ENCODE measurements around the gene METTL24.
"Not testable (repeated sequence)": the region's sequence is repeated elsewhere in the genome, so short reads cannot be mapped to it uniquely, and the experiment has no call there.

METTL24 gene

GRCh38 chr6:110246378-110246777 is 111.8 kb downstream of the METTL24 start:
- no peaks in the 10 kb centered on the region for H3K27me3 ChIP-seq (ENCODE audit: control insufficient read depth, insufficient read depth, low read length)
- H3K4me2 ChIP-seq (ENCODE audit: low read length): no peak overlapping the region
- H3K4me1 ChIP-seq (ENCODE audit: control insufficient read depth, insufficient read depth, low read length): no peaks in the 10 kb centered on the region
- H3K9me3 ChIP-seq (replicated peaks; ENCODE audit: low read length): no peaks in the 10 kb centered on the region
- H3K36me3 ChIP-seq (ENCODE audit: insufficient read depth, low read length): no peaks in the 10 kb centered on the region
- H3K9ac ChIP-seq (ENCODE audit: low read depth, low read length): no peak overlapping the region
- H3K4me3 ChIP-seq (ENCODE audit: low read length): no peak overlapping the region

- H3K4me2 ChIP-seq (ENCODE audit: low read length); H3K4me1 ChIP-seq (ENCODE audit: control insufficient read depth, insufficient read depth, low read length); H3K27me3 ChIP-seq (ENCODE audit: control insufficient read depth, insufficient read depth, low read length); H3K9ac ChIP-seq (ENCODE audit: low read depth, low read length); H3K9me3 ChIP-seq (replicated peaks; ENCODE audit: low read length); H3K4me3 ChIP-seq (ENCODE audit: low read length); H3K36me3 ChIP-seq (ENCODE audit: insufficient read depth, low read length): not testable (repeated sequence)
Observed at GRCh38 chr6:110244621-110245020, 113.5 kb downstream of the METTL24 start.

DNA sequence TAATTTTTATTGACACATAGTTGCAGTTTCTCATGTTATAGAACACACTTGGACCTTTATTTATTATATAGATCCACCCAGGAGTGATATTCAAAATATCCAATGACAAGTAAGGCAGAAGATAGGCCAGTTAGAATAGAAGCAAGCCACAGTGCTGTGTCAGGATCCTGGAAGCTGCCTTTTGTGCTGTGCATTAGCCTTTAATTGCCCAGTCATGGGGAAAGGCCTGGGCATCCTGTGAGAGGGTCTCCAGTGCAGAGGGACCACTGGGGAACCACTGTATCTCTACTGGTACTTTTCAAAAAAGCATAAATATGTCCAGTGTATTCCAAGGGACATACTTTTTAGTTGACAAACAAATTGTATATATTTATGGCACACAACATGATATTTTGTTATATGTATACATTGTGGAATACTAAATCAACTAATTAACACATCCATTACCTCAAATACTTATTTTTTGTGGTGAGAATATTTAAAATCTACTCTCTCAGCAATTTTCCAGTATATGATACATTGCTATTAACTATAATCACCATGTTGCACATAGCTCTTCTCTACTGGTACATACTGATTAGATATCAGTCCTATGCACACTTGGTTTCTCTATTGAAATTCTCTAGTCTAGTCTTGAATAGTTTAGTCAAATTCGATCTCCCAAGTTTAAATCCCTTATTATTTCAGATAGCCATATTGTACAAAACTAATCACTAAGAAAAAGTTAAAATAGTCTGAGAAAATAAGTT is 118.4 kb downstream of the METTL24 start:
- Histone ChIP-seq H3K9me3 (replicated peaks; ENCODE audit: low read length) (no peaks in the 10 kb centered on the region), H3K4me3 (ENCODE audit: low read length) (no peak overlapping the region), H3K36me3 (ENCODE audit: insufficient read depth, low read length) (peaks cover 4% of the 10 kb centered on the region), H3K4me1 (ENCODE audit: control insufficient read depth, insufficient read depth, low read length) (no peaks in the 10 kb centered on the region), H3K9ac (ENCODE audit: low read depth, low read length) (no peak overlapping the region), H3K27me3 (ENCODE audit: control insufficient read depth, insufficient read depth, low read length) (no peaks in the 10 kb centered on the region), H3K4me2 (ENCODE audit: low read length) (no peak overlapping the region)

GRCh38 chr6:110236007-110236406 is 122.1 kb downstream of the METTL24 start:
- not testable (repeated sequence) for H3K36me3 ChIP-seq (ENCODE audit: insufficient read depth, low read length); H3K4me3 ChIP-seq (ENCODE audit: low read length); H3K9ac ChIP-seq (ENCODE audit: low read depth, low read length); H3K4me2 ChIP-seq (ENCODE audit: low read length); H3K4me1 ChIP-seq (ENCODE audit: control insufficient read depth, insufficient read depth, low read length); H3K27me3 ChIP-seq (ENCODE audit: control insufficient read depth, insufficient read depth, low read length); H3K9me3 ChIP-seq (replicated peaks; ENCODE audit: low read length)

GRCh38 chr6:110233770-110234374 is 124.3 kb downstream of the METTL24 start:
- no peaks in the 10 kb centered on the region for H3K27me3 ChIP-seq (ENCODE audit: control insufficient read depth, insufficient read depth, low read length)
- no peaks in the 10 kb centered on the region for H3K9me3 ChIP-seq (replicated peaks; ENCODE audit: low read length)
- H3K4me1 ChIP-seq (ENCODE audit: control insufficient read depth, insufficient read depth, low read length): no peaks in the 10 kb centered on the region
- peaks cover 12% of the 10 kb centered on the region for H3K36me3 ChIP-seq (ENCODE audit: insufficient read depth, low read length)
- H3K4me3 ChIP-seq (ENCODE audit: low read length): no peak overlapping the region
- no peak overlapping the region for H3K9ac ChIP-seq (ENCODE audit: low read depth, low read length)
- no peak overlapping the region for H3K4me2 ChIP-seq (ENCODE audit: low read length)

- H3K9me3 ChIP-seq (replicated peaks; ENCODE audit: low read length): no peaks in the 10 kb centered on the region
- H3K36me3 ChIP-seq (ENCODE audit: insufficient read depth, low read length): peaks cover 20% of the 10 kb centered on the region
Observed at GRCh38 chr6:110232450-110232849, 125.7 kb downstream of the METTL24 start.

DNA sequence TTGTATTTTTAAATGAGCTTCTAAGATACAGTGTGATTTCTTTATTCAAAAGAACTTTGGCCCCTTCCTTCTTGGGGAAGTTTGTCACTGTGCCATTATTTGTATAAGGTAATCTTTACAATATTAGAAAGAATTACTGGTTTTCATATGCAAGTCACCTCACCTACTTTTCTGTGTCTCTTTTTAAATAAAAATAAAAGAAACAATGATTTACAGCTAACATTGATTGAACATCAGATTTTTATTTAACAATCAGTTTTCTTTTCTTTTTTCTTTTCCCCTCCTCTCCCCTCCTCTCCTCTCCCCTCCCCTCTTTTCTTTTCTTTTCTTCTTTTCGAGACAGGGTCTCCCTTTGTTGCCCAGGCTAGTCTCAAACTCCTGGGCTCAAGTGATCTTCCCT is 131.9 kb downstream of the METTL24 start:
- Histone ChIP-seq H3K9ac (ENCODE audit: low read depth, low read length) (no peak overlapping the region), H3K4me3 (ENCODE audit: low read length) (no peak overlapping the region), H3K4me2 (ENCODE audit: low read length) (no peak overlapping the region), H3K27me3 (ENCODE audit: control insufficient read depth, insufficient read depth, low read length) (no peaks in the 10 kb centered on the region), H3K4me1 (ENCODE audit: control insufficient read depth, insufficient read depth, low read length) (no peaks in the 10 kb centered on the region), H3K9me3 (replicated peaks; ENCODE audit: low read length) (no peaks in the 10 kb centered on the region), H3K36me3 (ENCODE audit: insufficient read depth, low read length) (peaks cover 37% of the 10 kb centered on the region)

More at GRCh38 chr6:110232450-110232849, 125.7 kb downstream of the METTL24 start:
- no peaks in the 10 kb centered on the region for H3K4me1 ChIP-seq (ENCODE audit: control insufficient read depth, insufficient read depth, low read length)
- no peak overlapping the region for H3K4me2 ChIP-seq (ENCODE audit: low read length)
- H3K9ac ChIP-seq (ENCODE audit: low read depth, low read length): no peak overlapping the region
- H3K4me3 ChIP-seq (ENCODE audit: low read length): no peak overlapping the region
- no peaks in the 10 kb centered on the region for H3K27me3 ChIP-seq (ENCODE audit: control insufficient read depth, insufficient read depth, low read length)

GRCh38 chr6:110221738-110222137 is 136.4 kb downstream of the METTL24 start:
- Histone ChIP-seq H3K9me3 (replicated peaks; ENCODE audit: low read length) (no peaks in the 10 kb centered on the region), H3K27me3 (ENCODE audit: control insufficient read depth, insufficient read depth, low read length) (no peaks in the 10 kb centered on the region), H3K4me1 (ENCODE audit: control insufficient read depth, insufficient read depth, low read length) (peaks cover 4% of the 10 kb centered on the region), H3K9ac (ENCODE audit: low read depth, low read length) (no peak overlapping the region), H3K36me3 (ENCODE audit: insufficient read depth, low read length) (peaks cover 50% of the 10 kb centered on the region), H3K4me3 (ENCODE audit: low read length) (no peak overlapping the region), H3K4me2 (ENCODE audit: low read length) (no peak overlapping the region)

GRCh38 chr6:110217266-110217665 is 140.9 kb downstream of the METTL24 start:
- Histone ChIP-seq H3K4me1 (ENCODE audit: control insufficient read depth, insufficient read depth, low read length) (peaks cover 4% of the 10 kb centered on the region), H3K36me3 (ENCODE audit: insufficient read depth, low read length) (peaks cover 59% of the 10 kb centered on the region), H3K4me2 (ENCODE audit: low read length) (no peak overlapping the region), H3K27me3 (ENCODE audit: control insufficient read depth, insufficient read depth, low read length) (no peaks in the 10 kb centered on the region), H3K9me3 (replicated peaks; ENCODE audit: low read length) (no peaks in the 10 kb centered on the region), H3K9ac (ENCODE audit: low read depth, low read length) (no peak overlapping the region), H3K4me3 (ENCODE audit: low read length) (no peak overlapping the region)

GRCh38 chr6:110216140-110216539 is 142.0 kb downstream of the METTL24 start:
- Histone ChIP-seq H3K27me3 (ENCODE audit: control insufficient read depth, insufficient read depth, low read length) (no peaks in the 10 kb centered on the region), H3K9me3 (replicated peaks; ENCODE audit: low read length) (no peaks in the 10 kb centered on the region), H3K4me2 (ENCODE audit: low read length) (no peak overlapping the region), H3K4me1 (ENCODE audit: control insufficient read depth, insufficient read depth, low read length) (peaks cover 4% of the 10 kb centered on the region), H3K4me3 (ENCODE audit: low read length) (no peak overlapping the region), H3K36me3 (ENCODE audit: insufficient read depth, low read length) (peaks cover 63% of the 10 kb centered on the region), H3K9ac (ENCODE audit: low read depth, low read length) (no peak overlapping the region)

DNA sequence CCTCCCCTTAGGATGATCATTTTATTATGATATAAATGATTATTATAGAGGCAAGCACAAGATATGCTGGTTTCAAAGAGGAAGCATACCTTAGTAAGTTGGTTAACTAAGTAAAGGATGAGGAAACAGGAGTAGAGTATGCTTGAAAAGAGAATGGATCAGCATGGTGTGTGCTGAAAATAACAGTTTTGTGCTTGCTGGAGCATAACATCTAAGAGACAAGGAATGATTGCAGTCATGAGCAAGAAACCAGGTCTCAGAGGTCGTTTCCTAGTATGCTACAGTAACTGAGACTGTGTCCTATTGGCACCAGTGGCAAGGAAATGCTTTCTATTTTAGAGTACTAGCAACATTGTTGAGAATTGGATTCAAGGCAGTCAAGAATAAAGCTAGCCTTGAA is 143.8 kb downstream of the METTL24 start:
- Histone ChIP-seq H3K9me3 (replicated peaks; ENCODE audit: low read length) (no peaks in the 10 kb centered on the region), H3K27me3 (ENCODE audit: control insufficient read depth, insufficient read depth, low read length) (no peaks in the 10 kb centered on the region), H3K4me1 (ENCODE audit: control insufficient read depth, insufficient read depth, low read length) (peaks cover 4% of the 10 kb centered on the region), H3K4me3 (ENCODE audit: low read length) (no peak overlapping the region), H3K4me2 (ENCODE audit: low read length) (no peak overlapping the region), H3K36me3 (ENCODE audit: insufficient read depth, low read length) (peaks cover 59% of the 10 kb centered on the region), H3K9ac (ENCODE audit: low read depth, low read length) (no peak overlapping the region)

DNA sequence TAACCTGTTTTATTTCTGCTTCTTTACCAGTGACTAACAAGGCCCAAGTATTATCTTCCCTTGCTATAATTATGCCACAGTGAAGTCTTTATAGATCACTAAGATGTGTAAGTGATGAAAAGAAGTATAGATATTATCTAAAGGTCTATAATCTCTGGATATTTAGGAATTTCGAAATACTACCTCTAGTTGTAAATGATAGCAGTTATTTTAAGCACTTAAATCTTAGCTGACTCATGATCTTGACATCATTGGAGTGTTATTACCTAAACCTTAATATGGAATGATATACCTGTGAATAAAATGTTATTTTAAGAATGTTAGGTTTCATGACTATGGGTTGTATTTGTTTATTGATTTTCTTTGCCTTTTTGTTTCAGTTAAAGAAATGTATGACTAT is 146.4 kb downstream of the METTL24 start:
- H3K4me2 ChIP-seq (ENCODE audit: low read length): no peak overlapping the region
- H3K4me3 ChIP-seq (ENCODE audit: low read length): no peak overlapping the region
- no peaks in the 10 kb centered on the region for H3K4me1 ChIP-seq (ENCODE audit: control insufficient read depth, insufficient read depth, low read length)
- H3K9ac ChIP-seq (ENCODE audit: low read depth, low read length): no peak overlapping the region
- H3K9me3 ChIP-seq (replicated peaks; ENCODE audit: low read length): no peaks in the 10 kb centered on the region
- peaks cover 53% of the 10 kb centered on the region for H3K36me3 ChIP-seq (ENCODE audit: insufficient read depth, low read length)
- no peaks in the 10 kb centered on the region for H3K27me3 ChIP-seq (ENCODE audit: control insufficient read depth, insufficient read depth, low read length)
